ENCODE data around the gene CAGE1. TPM values are rescaled to one million over a fixed set of nuclear protein-coding genes. Genes with fewer than 3 reads are reported as not detected.
"Not testable (repeated sequence)": the region's sequence is repeated elsewhere in the genome, so short reads cannot be mapped to it uniquely, and the experiment has no call there.

The CAGE1 gene
- total and polyA plus RNA-seq, 2 experiments from 2014 or later, result 0.17 TPM; not detected in 1

- Histone ChIP-seq H3K9me3 (ENCODE audit: low read depth) (no peaks in the 10 kb centered on the region), H3K79me2 (no peaks in the 10 kb centered on the region), H3K4me1 (ENCODE audit: insufficient read depth) (no peaks in the 10 kb centered on the region), H3K27me3 (no peaks in the 10 kb centered on the region), H3K9me2 (replicated peaks; ENCODE audit: insufficient read depth) (no peaks in the 10 kb centered on the region), H3K27ac (no peak overlapping the region), H3K36me3 (replicated peaks; ENCODE audit: insufficient read depth, low read depth) (no peaks in the 10 kb centered on the region), H3K4me2 (no peak overlapping the region), H2AFZ (no peak overlapping the region), H3K4me3 (no peak overlapping the region), H4K20me1 (ENCODE audit: insufficient read depth, poor library complexity, severe bottlenecking) (no peaks in the 10 kb centered on the region)
- 93% methylated on average over 3 of the region's 3 CpGs for WGBS (ENCODE audit: low lambda C conversion rate, missing lambda C conversion rate)
- TF ChIP-seq CTCF (IDR thresholded peaks at IDR 0.05; ENCODE audit: poor library complexity) (no peak), EZH2 (IDR thresholded peaks at IDR 0.05; ENCODE audit: borderline replicate concordance) (no peak), EZH2phosphoT487 (IDR thresholded peaks at IDR 0.05; ENCODE audit: low read depth, severe bottlenecking, unreplicated experiment) (no peak)
- no peak for DNase-seq (ENCODE audit: low spot score)
Observed at GRCh38 chr6:7341271-7341670, 48.3 kb downstream of the CAGE1 start.

- H3K4me2 ChIP-seq; H2AFZ ChIP-seq; H3K36me3 ChIP-seq (replicated peaks; ENCODE audit: insufficient read depth, low read depth); DNase-seq (ENCODE audit: low spot score); H3K9me2 ChIP-seq (replicated peaks; ENCODE audit: insufficient read depth); H3K27ac ChIP-seq; H3K4me3 ChIP-seq; H3K9me3 ChIP-seq (ENCODE audit: low read depth); H4K20me1 ChIP-seq (ENCODE audit: insufficient read depth, poor library complexity, severe bottlenecking); H3K27me3 ChIP-seq; H3K79me2 ChIP-seq; H3K4me1 ChIP-seq (ENCODE audit: insufficient read depth): not testable (repeated sequence)
- peak; percentile 7 for TF ChIP-seq CTCF (IDR thresholded peaks at IDR 0.05; ENCODE audit: poor library complexity)
- WGBS (ENCODE audit: low lambda C conversion rate, missing lambda C conversion rate), result 80% methylated on average over 14 of the region's 14 CpGs
Observed at GRCh38 chr6:7339007-7339732, 50.4 kb downstream of the CAGE1 start.

GRCh38 chr6:7338031-7338430 is 51.5 kb downstream of the CAGE1 start:
- Histone ChIP-seq H3K27me3 (no peaks in the 10 kb centered on the region), H3K79me2 (no peaks in the 10 kb centered on the region), H3K4me1 (ENCODE audit: insufficient read depth) (no peaks in the 10 kb centered on the region), H3K9me2 (replicated peaks; ENCODE audit: insufficient read depth) (no peaks in the 10 kb centered on the region), H2AFZ (no peak overlapping the region), H4K20me1 (ENCODE audit: insufficient read depth, poor library complexity, severe bottlenecking) (no peaks in the 10 kb centered on the region), H3K36me3 (replicated peaks; ENCODE audit: insufficient read depth, low read depth) (no peaks in the 10 kb centered on the region), H3K4me2 (no peak overlapping the region), H3K9me3 (ENCODE audit: low read depth) (no peaks in the 10 kb centered on the region), H3K4me3 (no peak overlapping the region), H3K27ac (no peak overlapping the region)
- no peak for DNase-seq (ENCODE audit: low spot score)
- TF ChIP-seq EZH2 (IDR thresholded peaks at IDR 0.05; ENCODE audit: borderline replicate concordance) (no peak), CTCF (IDR thresholded peaks at IDR 0.05; ENCODE audit: poor library complexity) (no peak), EZH2phosphoT487 (IDR thresholded peaks at IDR 0.05; ENCODE audit: low read depth, severe bottlenecking, unreplicated experiment) (no peak)
- 95% methylated on average over 2 of the region's 2 CpGs for WGBS (ENCODE audit: low lambda C conversion rate, missing lambda C conversion rate)

All from hepatocyte (in vitro differentiated cells).